ENCODE data around the gene FANK1. TPM values are rescaled to one million over a fixed set of nuclear protein-coding genes. Genes with fewer than 3 reads are reported as not detected.
A peak's percentile ranks its signal among the peaks of the same experiment; 100 is the strongest.

The FANK1 gene
- total RNA-seq, 1 donor from 2014 or later = 12.5 TPM

GRCh38 chr10:125878957-125879835 lies 17.2 kb upstream of the FANK1 start:
- Histone ChIP-seq H2AFZ (replicated peaks) (no peak overlapping the region), H3K4me2 (peak overlapping the region; percentile 77), H3K79me2 (ENCODE audit: low read depth) (peaks cover 54% of the 10 kb centered on the region), H3K4me3 (no peak overlapping the region), H3K4me1 (peaks cover 32% of the 10 kb centered on the region), H3K36me3 (peaks cover 32% of the 10 kb centered on the region), H3K27ac (peak overlapping the region; percentile 89), H3K9ac (no peak overlapping the region), H3K9me3 (ENCODE audit: low read depth) (peaks cover 19% of the 10 kb centered on the region), H4K20me1 (ENCODE audit: low read depth) (no peaks in the 10 kb centered on the region), H3F3A (ENCODE audit: low read depth) (peaks cover 36% of the 10 kb centered on the region), H3K27me3 (no peaks in the 10 kb centered on the region)
- peaks cover 30% of the 10 kb centered on the region for H3K9me3 Mint-ChIP-seq
- no peaks in the 10 kb centered on the region for H3K27me3 Mint-ChIP-seq (ENCODE audit: insufficient read depth, low read depth)
- no peak for DNase-seq (ENCODE audit: low spot score)
- H3K4me1 Mint-ChIP-seq = peaks cover 34% of the 10 kb centered on the region
- TF ChIP-seq CTCF (IDR thresholded peaks at IDR 0.05) (no peak), EZH2 (IDR thresholded peaks at IDR 0.05) (no peak), EZH2phosphoT487 (IDR thresholded peaks at IDR 0.05) (no peak)
- peak overlapping the region; percentile 76 for H3K4me3 Mint-ChIP-seq
- peaks cover 51% of the 10 kb centered on the region for H3K36me3 Mint-ChIP-seq
- peak overlapping the region; percentile 72 for H3K27ac Mint-ChIP-seq

GRCh38 chr10:125880719-125881118 lies 15.6 kb upstream of the FANK1 start:
- Histone ChIP-seq H3K27ac (peak overlapping the region; percentile 89), H2AFZ (replicated peaks) (no peak overlapping the region), H3K4me2 (peak overlapping the region; percentile 77), H3K9ac (no peak overlapping the region), H3K36me3 (peaks cover 18% of the 10 kb centered on the region), H3K4me3 (peak overlapping the region; percentile 41), H4K20me1 (ENCODE audit: low read depth) (no peaks in the 10 kb centered on the region), H3K27me3 (no peaks in the 10 kb centered on the region), H3K4me1 (peaks cover 32% of the 10 kb centered on the region), H3F3A (ENCODE audit: low read depth) (peaks cover 36% of the 10 kb centered on the region), H3K9me3 (ENCODE audit: low read depth) (peaks cover 13% of the 10 kb centered on the region), H3K79me2 (ENCODE audit: low read depth) (peaks cover 57% of the 10 kb centered on the region)
- Mint-ChIP-seq H3K4me1 (peaks cover 34% of the 10 kb centered on the region), H3K36me3 (peaks cover 38% of the 10 kb centered on the region), H3K4me3 (peak overlapping the region; percentile 81), H3K27ac (peak overlapping the region; percentile 93), H3K27me3 (ENCODE audit: insufficient read depth, low read depth) (no peaks in the 10 kb centered on the region), H3K9me3 (peaks cover 19% of the 10 kb centered on the region)
- peak; percentile 50 for DNase-seq (ENCODE audit: low spot score)
- TF ChIP-seq EZH2 (IDR thresholded peaks at IDR 0.05) (no peak), EZH2phosphoT487 (IDR thresholded peaks at IDR 0.05) (no peak), CTCF (IDR thresholded peaks at IDR 0.05) (no peak)

- Mint-ChIP-seq H3K9me3 (peaks cover 14% of the 10 kb centered on the region), H3K27me3 (ENCODE audit: insufficient read depth, low read depth) (no peaks in the 10 kb centered on the region), H3K4me1 (peaks cover 34% of the 10 kb centered on the region), H3K36me3 (peaks cover 33% of the 10 kb centered on the region), H3K27ac (peak within 1 kb of the TSS; percentile 96), H3K4me3 (peak within 1 kb of the TSS; percentile 81)
- Histone ChIP-seq H2AFZ (replicated peaks) (no peak within 1 kb of the TSS), H4K20me1 (ENCODE audit: low read depth) (no peaks in the 10 kb centered on the region), H3K4me3 (peak within 1 kb of the TSS; percentile 41), H3K4me2 (peak within 1 kb of the TSS; percentile 77), H3K36me3 (peaks cover 13% of the 10 kb centered on the region), H3K4me1 (peaks cover 32% of the 10 kb centered on the region), H3K27me3 (no peaks in the 10 kb centered on the region), H3K9ac (no peak within 1 kb of the TSS), H3F3A (ENCODE audit: low read depth) (peaks cover 36% of the 10 kb centered on the region), H3K79me2 (ENCODE audit: low read depth) (peaks cover 60% of the 10 kb centered on the region), H3K9me3 (ENCODE audit: low read depth) (peaks cover 12% of the 10 kb centered on the region), H3K27ac (peak within 1 kb of the TSS; percentile 89)
- TF ChIP-seq EZH2phosphoT487 (IDR thresholded peaks at IDR 0.05) = no peak
- no peak for TF ChIP-seq EZH2 (IDR thresholded peaks at IDR 0.05)
- no peak for TF ChIP-seq CTCF (IDR thresholded peaks at IDR 0.05)
- DNase-seq (ENCODE audit: low spot score) = peak; percentile 92
Measured at GRCh38 chr10:125881192-125881591, 15.2 kb upstream of the FANK1 start, which contains the start of gene DHX32. Gene DHX32 (minus strand): TSS chr10:125881292. CDS start chr10:125880824, 468 bp downstream.

Measured in neural progenitor cell (in vitro differentiated cells).